Activated CD8-positive, alpha-beta T cell treated with anti-CD3 and anti-CD28 coated beads for 36 hours (primary cell): ENCODE measurements around the gene KCNV2. TPM values are rescaled to one million over a fixed set of nuclear protein-coding genes. Genes with fewer than 3 reads are reported as not detected.

Source experiments
- ATAC-seq: fragments of 200-7000 bp; cut with Tn5 transposase; one replicate; pipeline ENCODE4 v1.10.0; 2021; ENCODE audit warnings: mild to moderate bottlenecking, moderate library complexity
- CTCF ChIA-PET: fragments of 350-600 bp; sonication (Branson Sonifier 250); formaldehyde crosslinking; loops from one replicate; lab custom pipeline; 2021; ENCODE audit warnings: antibody characterized with exemption; lab: Charles Lee
- POLR2A ChIA-PET: fragments of 350-600 bp; sonication (Branson Sonifier 250); formaldehyde crosslinking; loops from one replicate; lab custom pipeline; 2021; ENCODE audit warnings: antibody characterized with exemption; lab: Charles Lee
- DNase-seq: peaks from one replicate; pipeline ENCODE4 v3.0.0-alpha.2; 2020
- H3K27ac Mint-ChIP-seq: one replicate; pipeline ENCODE4 v1.8.0; 2021; ENCODE audit warnings: mild to moderate bottlenecking, mixed read lengths
- H3K27me3 Mint-ChIP-seq: one replicate; pipeline ENCODE4 v1.8.0; 2021; ENCODE audit warnings: mixed read lengths
- H3K36me3 Mint-ChIP-seq: one replicate; pipeline ENCODE4 v1.8.0; 2021; ENCODE audit warnings: low read depth, mixed read lengths
- H3K4me1 Mint-ChIP-seq: one replicate; pipeline ENCODE4 v1.8.0; 2021; ENCODE audit warnings: low read depth, mixed read lengths
- H3K4me3 Mint-ChIP-seq: one replicate; pipeline ENCODE4 v1.8.0; 2021; ENCODE audit warnings: mild to moderate bottlenecking, moderate library complexity, mixed read lengths
- H3K9me3 Mint-ChIP-seq: one replicate; pipeline ENCODE4 v1.8.0; 2021; ENCODE audit warnings: mixed read lengths
- CTCF ChIP-seq: fragments of 200-600 bp; IDR thresholded peaks from one replicate; pipeline ENCODE4 v1.8.0; 2022; ENCODE audit warnings: antibody characterized with exemption, mild to moderate bottlenecking
- intact Hi-C: fragments of 100-400 bp; cut with micrococcal nuclease; formaldehyde crosslinking; loops from one replicate; pipeline ENCODE4 v1.10.0; 2022
- total RNA-seq, 2 experiments: library from RNA; stranded (reverse); gene quantifications; one replicate each; pipeline ENCODE4 v1.2.3, GENCODE V29; 2021

KCNV2 gene
- total RNA-seq, 2 experiments from 2014 or later = not detected

GRCh38 chr9:2740616-2741015 lies 23.3 kb downstream of the KCNV2 start:
- ChIA-PET POLR2A (interaction anchor here (0.5 kb wide), 1 partner anchor 33 kb away, joined by 3 read pairs; no protein-coding TSS in a partner anchor), CTCF (interaction anchor here (1.2 kb wide), 1 partner anchor 11 kb away, joined by 3 read pairs; no protein-coding TSS in a partner anchor)
- ATAC-seq = no peak
- Mint-ChIP-seq H3K36me3 (peaks cover 43% of the 10 kb centered on the region), H3K9me3 (no peaks in the 10 kb centered on the region), H3K27me3 (no peaks in the 10 kb centered on the region), H3K4me3 (no peak overlapping the region), H3K4me1 (no peaks in the 10 kb centered on the region), H3K27ac (no peak overlapping the region)
- TF ChIP-seq CTCF = no peak
- intact Hi-C loops = no loop called here
- DNase-seq = no peak

DNA sequence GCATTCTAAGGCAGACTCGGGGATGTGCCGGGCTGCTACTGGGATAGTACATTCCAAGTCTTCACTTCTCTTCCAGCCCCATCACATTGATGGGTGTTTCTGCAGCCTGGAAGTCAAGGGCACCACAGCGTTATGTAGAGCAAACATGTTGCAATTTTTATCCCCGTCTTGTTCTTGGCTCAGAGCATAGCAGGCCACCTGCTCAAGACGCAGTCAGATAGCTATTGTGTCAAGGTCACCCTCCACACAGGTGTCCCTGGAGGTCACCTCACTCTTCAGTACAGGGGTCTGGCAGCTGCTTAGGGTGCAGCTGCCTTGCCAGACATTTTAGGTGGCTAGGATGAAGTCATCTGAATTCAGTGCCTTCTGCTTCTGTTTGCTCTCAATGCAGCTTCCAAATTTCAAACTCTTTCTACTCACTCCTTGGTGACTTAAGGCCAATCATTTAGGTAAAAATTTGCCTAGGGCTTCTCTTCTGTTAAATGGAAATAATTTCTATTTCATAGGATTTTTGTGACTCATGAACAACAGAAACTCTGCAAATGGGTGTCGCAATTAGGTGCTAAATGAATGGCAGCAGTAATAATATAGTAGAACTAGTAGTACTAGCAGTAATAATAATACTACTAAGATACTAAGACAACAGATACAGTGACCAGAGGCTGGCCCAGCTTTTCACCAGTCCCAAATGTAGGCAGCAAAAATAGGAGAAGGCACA lies 24.3 kb downstream of the KCNV2 start:
- POLR2A ChIA-PET = interaction anchor here (0.5 kb wide), 1 partner anchor 468 kb away, joined by 3 read pairs; no protein-coding TSS in a partner anchor
- CTCF ChIA-PET = interaction anchor here (1.2 kb wide), 1 partner anchor 12 kb away, joined by 3 read pairs; no protein-coding TSS in a partner anchor

GRCh38 chr9:2742214-2742613 lies 24.9 kb downstream of the KCNV2 start:
- H3K4me1 Mint-ChIP-seq = no peaks in the 10 kb centered on the region
- no peaks in the 10 kb centered on the region for H3K9me3 Mint-ChIP-seq
- ChIA-PET CTCF (no interaction called here), POLR2A (no interaction called here)
- H3K27me3 Mint-ChIP-seq = no peaks in the 10 kb centered on the region
- peaks cover 43% of the 10 kb centered on the region for H3K36me3 Mint-ChIP-seq
- no peak for TF ChIP-seq CTCF
- H3K27ac Mint-ChIP-seq = no peak overlapping the region
- ATAC-seq = no peak
- DNase-seq = no peak
- H3K4me3 Mint-ChIP-seq = no peak overlapping the region
- intact Hi-C loops = no loop called here

More for the DNA sequence above, 24.3 kb downstream of the KCNV2 start:
- H3K4me1 Mint-ChIP-seq = no peaks in the 10 kb centered on the region
- no peaks in the 10 kb centered on the region for H3K9me3 Mint-ChIP-seq
- peaks cover 46% of the 10 kb centered on the region for H3K36me3 Mint-ChIP-seq
- H3K27ac Mint-ChIP-seq = no peak overlapping the region
- no peak for TF ChIP-seq CTCF
- H3K27me3 Mint-ChIP-seq = no peaks in the 10 kb centered on the region
- H3K4me3 Mint-ChIP-seq = no peak overlapping the region
- intact Hi-C loops = no loop called here
- ATAC-seq = no peak
- DNase-seq = no peak

- TF ChIP-seq CTCF = no peak
- no peak overlapping the region for H3K27ac Mint-ChIP-seq
- no peak overlapping the region for H3K4me3 Mint-ChIP-seq
- H3K27me3 Mint-ChIP-seq = no peaks in the 10 kb centered on the region
- no peaks in the 10 kb centered on the region for H3K9me3 Mint-ChIP-seq
- H3K36me3 Mint-ChIP-seq = peaks cover 42% of the 10 kb centered on the region
- no peaks in the 10 kb centered on the region for H3K4me1 Mint-ChIP-seq
- intact Hi-C loops = no loop called here
- ChIA-PET POLR2A (no interaction called here), CTCF (no interaction called here)
- ATAC-seq (no peak), DNase-seq (no peak)
Observed at GRCh38 chr9:2743937-2744529, 26.7 kb downstream of the KCNV2 start.
